Measurements from ENCODE around the gene EIF4EBP2.

GRCh38 chr10:70475661-70476060 lies 71.7 kb downstream of the EIF4EBP2 start:
- TF ChIP-seq CTCF (optimal IDR thresholded peaks at IDR 0.05 in 1 of 3, IDR thresholded peaks at IDR 0.05 in 1 of 3, conservative IDR thresholded peaks at IDR 0.05 in 1 of 3; ENCODE audit: extremely low read depth in 1 of 3, insufficient read depth in 2 of 3, low read length in 3 of 3) (no peak), EZH2 (IDR thresholded peaks at IDR 0.05; ENCODE audit: low read length) (no peak)
